Stimulated activated CD4-positive, alpha-beta T cell treated with anti-CD3 and anti-CD28 coated beads, Interleukin-1b, Interleukin-23, amount 100 ng/mL, for 4 hours (primary cell): ENCODE results near the gene GPC2.

ENCODE experiments used
- DNase-seq, 2 donors: peaks; one replicate each; pipeline ENCODE4 v3.0.0-alpha.2; 2020; ENCODE audit warnings: low read depth in 2 of 2

GPC2 gene

GRCh38 chr7:100122067-100122466 is 55.1 kb downstream of the GPC2 start:
- DNase-seq = no peak

GRCh38 chr7:100120733-100121036 is 56.5 kb downstream of the GPC2 start:
- DNase-seq = no peak

- peak; percentile 41 to 48 for DNase-seq
Observed at GRCh38 chr7:100119970-100120732, 57.0 kb downstream of the GPC2 start.
